HG03354 (cell line): ENCODE results near the gene VMO1.

Experiments used
- ATAC-seq: cut with Tn5 transposase; IDR thresholded peaks from one replicate; pipeline ENCODE4 v1.9.1; 2021; ENCODE audit warnings: mild to moderate bottlenecking; ENCODE audit not compliant: unreplicated experiment, poor library complexity, severe bottlenecking

Gene VMO1

GRCh38 chr17:4786106-4786511, at the start of gene VMO1:
Gene VMO1 (minus strand): TSS chr17:4786364. CDS start chr17:4786352, 12 bp downstream.
- no peak for ATAC-seq

DNA sequence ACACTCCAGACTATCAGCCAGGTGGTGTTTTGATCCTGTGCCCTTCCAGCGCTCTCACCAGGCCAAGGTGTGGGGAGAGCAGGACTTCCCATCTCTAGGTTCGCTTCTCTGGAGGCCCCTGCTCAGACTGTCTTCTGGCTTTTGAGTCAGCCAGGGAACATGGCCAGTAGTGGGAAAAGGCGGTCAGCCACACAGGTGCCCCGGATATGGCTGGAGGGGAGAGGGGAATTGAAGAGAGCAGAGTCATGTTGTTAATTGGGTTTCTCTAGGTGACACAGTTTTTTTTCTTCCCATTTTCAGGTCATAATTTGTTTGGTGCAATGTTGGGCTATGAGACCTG, 48.5 kb upstream of the VMO1 start:
- ATAC-seq = no peak

- no peak for ATAC-seq
Measured at GRCh38 chr17:4833941-4834680, 47.9 kb upstream of the VMO1 start.

DNA sequence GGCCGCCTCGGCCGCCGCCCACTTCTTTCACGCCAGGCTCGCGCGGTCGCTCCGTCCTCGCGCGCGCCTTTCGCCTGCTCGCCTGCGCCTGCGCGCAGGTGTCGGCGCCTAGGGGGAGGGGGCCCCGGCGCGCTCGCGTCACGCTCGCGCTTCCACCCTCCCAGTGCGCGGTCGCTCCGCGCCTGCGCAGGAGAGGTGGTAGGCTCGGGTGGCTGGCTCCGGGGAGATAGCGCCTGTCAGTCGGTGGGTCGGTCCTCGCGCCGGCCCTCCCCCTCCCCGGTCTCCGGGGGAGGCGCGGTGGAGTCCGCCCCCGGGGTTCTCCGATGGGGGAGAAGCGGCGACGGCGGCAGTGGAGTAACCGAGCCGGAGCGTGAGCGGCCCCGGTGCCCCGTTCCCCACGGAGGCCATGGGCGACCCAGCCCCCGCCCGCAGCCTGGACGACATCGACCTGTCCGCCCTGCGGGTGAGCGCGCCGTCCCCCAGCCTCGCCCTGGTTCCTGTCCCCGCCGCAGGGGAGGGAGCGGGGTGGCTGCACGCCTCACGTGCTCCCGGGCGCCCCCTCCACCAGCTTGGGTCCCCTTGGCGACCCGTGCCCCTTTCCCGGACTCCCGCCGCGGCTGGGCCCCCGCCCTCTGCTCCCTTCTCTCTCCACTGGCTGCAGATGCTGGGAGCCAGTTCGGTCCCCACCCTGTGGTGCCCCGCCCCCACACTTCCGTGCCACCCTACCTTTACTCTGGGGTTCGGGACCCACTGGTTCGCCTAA, 47.2 kb upstream of the VMO1 start, which contains the start of gene MINK1:
MINK1 (plus strand) TSS at position 163 of the 763 bp plus-strand sequence; CDS start at position 407, 244 bp downstream.
- ATAC-seq = peak; percentile 86

DNA sequence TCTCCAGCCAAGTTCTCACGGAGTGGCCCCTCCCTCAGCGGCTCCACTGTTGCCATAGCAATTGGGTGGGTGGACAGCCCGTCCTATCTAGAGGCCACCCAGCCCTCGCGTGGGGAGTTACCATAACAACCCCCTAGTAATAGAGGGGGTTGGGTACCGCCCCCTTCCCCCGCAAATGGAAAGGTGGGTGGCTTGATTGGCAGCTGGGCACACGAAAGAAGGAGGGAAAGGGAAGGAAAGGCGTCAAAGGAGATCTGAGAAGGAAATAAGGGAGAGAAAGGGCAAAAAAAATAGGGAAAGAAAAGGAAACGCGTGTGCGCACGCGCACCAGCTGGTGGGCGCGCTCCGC, 46.6 kb upstream of the VMO1 start:
- peak; percentile 32 for ATAC-seq

DNA sequence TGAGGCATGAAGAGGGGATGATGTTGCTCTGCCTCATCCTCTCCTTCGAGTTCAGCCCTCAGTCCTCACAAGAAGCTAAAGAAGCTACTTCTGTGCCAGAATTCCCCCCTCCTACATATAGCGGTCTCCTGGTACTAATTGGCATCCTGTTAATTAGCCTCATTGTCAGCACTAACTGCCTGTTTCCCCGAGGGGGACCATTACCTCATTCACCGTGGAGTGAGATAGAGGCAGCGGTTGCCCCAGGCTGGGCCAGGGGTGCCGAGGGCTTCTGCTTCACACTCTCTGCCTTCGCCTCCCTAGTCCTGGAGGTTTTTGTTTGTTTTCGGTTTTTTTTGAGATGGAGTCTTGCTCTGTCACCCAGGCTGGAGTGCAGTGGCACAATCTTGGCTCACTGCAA, 41.2 kb upstream of the VMO1 start:
- no peak for ATAC-seq

DNA sequence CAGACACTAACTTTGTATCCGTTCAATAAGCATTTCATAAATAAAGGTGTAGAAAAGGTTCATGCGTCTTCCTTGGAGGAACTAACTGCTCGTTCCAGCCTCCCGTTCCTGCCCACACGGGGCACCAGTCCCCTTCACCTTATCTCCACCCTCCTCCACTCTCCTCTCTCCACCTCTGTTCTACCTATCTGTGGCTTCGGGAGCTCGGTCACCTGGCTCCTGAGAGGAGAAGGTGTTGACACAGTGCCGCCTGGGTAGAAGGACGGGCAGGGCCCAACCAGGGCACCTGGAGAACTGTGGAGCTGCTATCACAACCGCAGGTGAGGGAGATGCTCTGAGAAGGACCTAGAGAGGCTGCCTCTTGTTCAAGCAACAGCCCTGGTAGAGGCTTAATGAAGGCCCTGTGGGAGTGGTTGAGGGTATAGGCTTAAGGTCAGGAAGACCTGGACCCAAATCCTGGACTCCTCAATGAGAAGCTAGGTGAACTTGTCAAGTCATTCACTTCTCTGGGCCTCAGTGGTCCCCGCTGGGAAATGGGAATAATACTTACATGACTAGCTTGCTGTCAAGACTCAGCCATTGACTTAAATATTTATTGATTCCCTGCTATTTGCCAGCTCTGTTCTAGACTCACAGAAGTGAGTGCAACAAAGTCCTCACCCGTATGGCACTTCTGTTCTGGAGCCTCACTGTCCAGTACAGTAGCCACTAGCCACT, 37.4 kb upstream of the VMO1 start:
- no peak for ATAC-seq

DNA sequence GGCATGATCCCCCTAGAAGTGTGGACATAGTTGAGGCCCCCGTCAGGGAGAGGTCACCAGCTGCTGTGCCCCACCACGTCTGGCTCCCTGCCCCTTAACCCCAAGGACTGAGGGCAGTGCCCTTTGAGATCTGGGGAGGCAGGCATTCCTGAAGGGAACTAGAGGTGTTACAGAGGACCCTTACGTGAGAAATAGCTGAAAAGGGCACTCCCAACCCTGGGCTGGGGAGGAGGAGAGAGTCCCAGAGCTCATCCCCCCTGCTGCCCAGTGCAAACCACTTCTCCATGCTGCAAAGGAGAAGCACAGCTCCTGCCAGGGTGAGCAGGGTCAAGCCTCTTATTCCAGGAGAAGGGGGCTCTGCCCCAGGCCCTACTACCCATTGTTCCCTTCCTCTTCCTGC, 36.7 kb upstream of the VMO1 start:
- no peak for ATAC-seq

- no peak for ATAC-seq
Measured at GRCh38 chr17:4818276-4818675, 32.1 kb upstream of the VMO1 start.

DNA sequence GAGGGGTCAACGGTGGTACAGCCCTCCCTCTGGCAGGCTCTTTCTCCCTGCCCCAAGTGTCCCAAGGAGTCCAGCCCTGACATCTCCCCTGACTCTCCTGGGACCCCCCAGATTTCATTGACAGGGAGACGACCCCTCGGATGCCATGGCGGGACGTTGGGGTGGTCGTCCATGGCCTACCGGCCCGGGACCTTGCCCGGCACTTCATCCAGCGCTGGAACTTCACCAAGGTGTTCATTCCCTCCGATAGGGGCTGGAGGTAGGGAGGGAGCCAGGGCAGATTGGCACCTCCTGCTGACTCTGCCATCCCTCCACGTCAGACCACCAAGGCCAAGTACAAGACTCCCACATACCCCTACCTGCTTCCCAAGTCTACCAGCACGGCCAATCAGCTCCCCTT, 30.7 kb upstream of the VMO1 start:
- ATAC-seq = no peak

DNA sequence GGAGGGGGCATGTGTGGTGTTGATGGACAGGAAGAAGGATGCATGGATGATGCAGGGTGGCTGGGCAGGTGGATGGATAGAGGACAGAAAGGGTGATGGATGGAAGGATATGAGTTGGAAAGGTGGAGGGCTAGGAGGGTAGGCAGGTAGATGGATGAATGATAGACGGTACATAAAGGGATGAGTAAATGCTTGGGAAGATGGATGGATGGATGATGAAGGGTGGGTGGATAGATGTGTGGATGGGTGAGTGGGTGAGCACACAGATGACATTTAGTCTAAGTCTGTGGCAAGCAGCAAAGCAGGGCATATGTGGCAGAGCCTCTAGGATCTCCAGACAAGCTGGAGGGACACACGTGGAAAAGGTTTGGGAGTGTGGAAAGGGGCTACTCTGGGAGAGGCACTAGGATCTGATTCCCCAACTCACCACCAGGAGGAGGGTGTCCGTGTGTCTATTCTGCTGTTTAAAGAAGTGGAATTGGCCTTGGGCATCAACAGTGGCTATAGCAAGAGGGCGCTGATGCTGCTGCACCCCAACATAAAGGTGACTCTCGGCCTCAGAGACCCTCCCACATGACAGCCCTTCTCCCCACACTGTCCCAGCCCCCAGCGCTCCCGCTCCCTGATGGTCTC, 29.0 kb upstream of the VMO1 start:
- no peak for ATAC-seq

GRCh38 chr17:4812690-4813089, 26.5 kb upstream of the VMO1 start:
- no peak for ATAC-seq

- ATAC-seq = no peak
Measured at GRCh38 chr17:4811471-4811870, 25.3 kb upstream of the VMO1 start.

DNA sequence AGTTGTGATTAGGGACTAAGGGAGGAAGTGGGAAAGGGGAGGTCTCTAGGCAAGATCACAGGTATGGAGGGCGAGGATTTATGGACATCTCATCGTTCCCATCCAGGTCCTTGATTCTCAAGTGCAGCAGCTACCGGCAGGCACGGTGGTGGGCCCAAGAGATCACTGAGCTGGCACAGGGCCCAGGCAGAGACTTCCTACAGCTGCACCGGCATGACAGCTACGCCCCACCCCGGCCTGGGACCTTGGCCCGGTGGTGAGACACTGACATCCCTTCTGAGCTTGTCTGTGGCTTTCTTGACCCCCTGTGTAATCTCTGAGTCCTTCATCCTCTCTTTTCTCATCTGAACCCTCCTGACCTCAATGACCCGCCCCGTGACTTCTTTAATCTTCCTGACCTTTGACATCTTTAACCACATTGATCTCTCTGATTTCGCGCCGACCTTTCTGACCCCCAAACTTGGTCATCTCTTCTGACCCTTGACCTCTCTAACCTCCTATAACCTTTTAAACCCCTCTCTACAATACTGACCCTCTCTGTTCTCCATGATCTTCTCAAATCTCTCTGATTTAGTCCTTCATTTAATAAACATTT, 24.6 kb upstream of the VMO1 start:
- ATAC-seq = no peak

GRCh38 chr17:4808378-4808767, 22.2 kb upstream of the VMO1 start:
- no peak for ATAC-seq

DNA sequence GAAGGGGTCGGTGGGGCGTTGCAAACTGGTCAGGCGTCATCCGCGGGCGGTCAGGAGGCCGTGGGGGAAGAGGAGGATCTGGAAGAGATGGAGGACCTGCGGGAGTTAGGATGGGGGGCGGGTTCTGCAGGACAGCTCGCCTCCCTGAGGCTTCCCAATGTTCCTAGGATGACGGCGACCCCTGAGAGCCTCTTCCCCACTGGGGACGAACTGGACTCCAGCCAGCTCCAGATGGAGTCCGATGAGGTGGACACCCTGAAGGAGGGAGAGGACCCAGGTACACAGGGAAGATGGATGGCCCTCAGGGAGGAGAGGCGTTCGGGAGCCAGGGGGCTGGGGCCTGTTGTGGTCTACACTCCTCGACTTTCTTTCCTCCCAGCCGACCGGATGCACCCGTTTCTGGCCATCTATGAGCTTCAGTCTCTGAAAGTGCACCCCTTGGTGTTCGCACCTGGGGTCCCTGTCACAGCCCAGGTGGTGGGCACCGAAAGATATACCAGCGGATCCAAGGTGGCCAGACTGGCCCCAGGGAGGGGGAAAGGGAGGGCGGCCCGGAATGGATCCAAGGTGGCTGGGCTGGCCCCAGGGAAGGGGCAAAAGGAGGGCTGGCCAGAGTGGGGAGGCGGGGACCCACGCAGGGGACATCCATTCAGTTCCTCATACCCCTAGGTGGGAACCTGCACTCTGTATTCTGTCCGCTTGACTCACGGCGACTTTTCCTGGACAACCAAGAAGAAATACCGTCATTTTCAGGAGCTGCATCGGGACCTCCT, 21.6 kb upstream of the VMO1 start:
- no peak for ATAC-seq

GRCh38 chr17:4806777-4807604, 20.8 kb upstream of the VMO1 start, which contains the start of gene PLD2:
Gene PLD2 (plus strand): TSS chr17:4807152. CDS start chr17:4807773, 621 bp downstream.
- peak; percentile 95 for ATAC-seq

DNA sequence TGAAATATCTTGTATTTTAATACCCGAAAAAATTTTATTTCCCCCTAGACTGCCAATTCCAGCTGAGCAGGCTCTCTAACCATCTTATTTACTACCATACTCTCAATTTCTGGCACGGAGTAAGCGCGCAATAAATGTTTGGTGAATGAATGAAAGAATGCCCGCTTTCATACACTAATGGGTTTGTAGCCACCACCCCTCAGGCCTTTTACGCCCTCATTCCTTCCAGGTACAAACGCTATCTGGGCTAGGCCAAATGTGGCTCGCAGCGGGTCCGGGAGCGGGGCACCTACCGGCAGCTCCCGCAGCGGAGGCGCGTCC, 20.3 kb upstream of the VMO1 start:
- ATAC-seq = no peak
